Pancreas (tissue), 10 donors: Measurements from ENCODE around the gene CD93. TPM values are rescaled to one million over a fixed set of nuclear protein-coding genes. Genes with fewer than 3 reads are reported as not detected.

ENCODE experiments used
- ATAC-seq, 4 donors: fragments of 200-7000 bp; cut with Tn5 transposase; one replicate each; pipeline versions ENCODE4 v1.8.0 to v1.9.1; 2020; ENCODE audit warnings: mild to moderate bottlenecking in 4 of 4, moderate library complexity in 4 of 4
- DNase-seq, 6 donors: peaks; one replicate each; pipeline ENCODE4 v3.0.0-alpha.2; 2020
- FAIRE-seq: peaks from 2 replicates; lab custom pipeline; 2012; peaks lifted over from hg19 to GRCh38; lab: Jason Lieb, UNC
- H3K27ac ChIP-seq, 4 donors: fragments of 200-600 bp; sonication (generic); 1 replicate in 3 of 4; 2 replicates in 1 of 4; pipeline versions ENCODE4 v1.5.0 to v1.8.0; 2020
- H3K27me3 ChIP-seq, 4 donors: fragments of 200-600 bp; one replicate each; pipeline ENCODE4 v1.8.0; 2021
- H3K36me3 ChIP-seq, 3 donors: fragments of 200-600 bp; sonication (generic) in 1 of 3; one replicate each; pipeline versions ENCODE4 v1.5.0 to v1.8.0; 2020 to 2021
- H3K4me1 ChIP-seq, 3 donors: fragments of 200-600 bp; one replicate each; pipeline ENCODE4 v1.8.0; 2021
- H3K4me3 ChIP-seq, 4 donors: fragments of 200-600 bp; sonication (generic) in 2 of 4; one replicate each; pipeline versions ENCODE4 v1.5.0 to v1.8.0; 2020 to 2021
- H3K9me3 ChIP-seq, 4 donors: fragments of 200-600 bp; one replicate each; pipeline ENCODE4 v1.8.0; 2021
- CTCF ChIP-seq, 4 donors: fragments of 200-600 bp; sonication (generic) in 3 of 4; IDR thresholded peaks; one replicate each; pipeline versions ENCODE4 v1.5.0 to v1.8.0; 2021; ENCODE audit warnings: antibody characterized with exemption in 4 of 4
- WGBS, 2 donors: extraction: QIAGEN DNeasy Blood & Tissue Kit; methylation state at CpG; one replicate each; pipeline ENCODE4 v1.1.7; 2013; 5-methylcytosine and 5-hydroxymethylcytosine counted together
- intact Hi-C, 3 donors: fragments of 100-400 bp; cut with DNase I; formaldehyde crosslinking; loops; one replicate each; pipeline versions ENCODE4 v1.11.1 to v1.14.2; 2022
- polyA plus RNA-seq, 2 donors: library from polyadenylated mRNA; stranded (reverse); fragments of 200-250 nt; gene quantifications; one replicate each; pipeline ENCODE4 v1.2.3, GENCODE V29; 2013
- total RNA-seq, 6 donors: library from RNA; stranded (reverse); fragmentation: NEBNext Ultra II Directional in 4 of 6; extraction: Animal tissue kit (Norgen Biotek cat#: 25700) in 4 of 6; gene quantifications; one replicate each; pipeline versions ENCODE4 v1.2.1 to v1.2.4, GENCODE V29; 2021 to 2023
- donor health status: healthy with polysubstance abuse.
- donor health status: DM: no; HTN: no; CAD: no; lungs with moderate emphysema.
- donor health status: DM: no; HTN: no; CAD: no.
- donor health status: control.
- donor health status: control.
- donor health status: Bipolar disorder and iron deficiency.
- donor health status: DM: yes; HTN: yes; CAD: no.
- donor health status: DM: no; HTN: no; CAD: no.
- donor health status: DM: no; HTN: no; CAD: no.
- donor health status: DM: yes; HTN: yes; CAD: no.

CD93 gene
- total and polyA plus RNA-seq, 8 donors: 2.8 to 18.2 (median 6.0) TPM

GRCh38 chr20:23039136-23039875, 46.8 kb downstream of the CD93 start:
- no peaks in the 10 kb centered on the region for H3K4me1 ChIP-seq
- ATAC-seq (no peak), DNase-seq (no peak), FAIRE-seq (no peak)
- H3K36me3 ChIP-seq: no peaks in the 10 kb centered on the region
- no peak overlapping the region for H3K27ac ChIP-seq
- H3K9me3 ChIP-seq: no peaks in the 10 kb centered on the region
- TF ChIP-seq CTCF (IDR thresholded peaks at IDR 0.05): no peak
- no peak overlapping the region for H3K4me3 ChIP-seq
- peaks cover 0 to 14% (median 3%) of the 10 kb centered on the region in 4 donors for H3K27me3 ChIP-seq
- intact Hi-C loops: no loop called here
- 48 to 67% methylated on average over 5 of the region's 5 CpGs for WGBS, 2 donors

- Histone ChIP-seq H3K4me3 (no peak overlapping the region), H3K27me3 (peaks cover 0 to 11% (median 3%) of the 10 kb centered on the region in 4 donors), H3K9me3 (no peaks in the 10 kb centered on the region), H3K36me3 (no peaks in the 10 kb centered on the region), H3K27ac (no peak overlapping the region), H3K4me1 (no peaks in the 10 kb centered on the region)
- no peak for FAIRE-seq
- no peak for ATAC-seq
- intact Hi-C loops: no loop called here
- DNase-seq: no peak
- WGBS, 2 donors: 18 to 24% methylated on average over 3 of the region's 3 CpGs
- no peak for TF ChIP-seq CTCF (IDR thresholded peaks at IDR 0.05)
These were observed 49.1 kb downstream of the CD93 start for GRCh38 chr20:23037017-23037481.

- Histone ChIP-seq H3K27ac (no peak overlapping the region), H3K36me3 (no peaks in the 10 kb centered on the region), H3K27me3 (peaks cover 0 to 5% (median 2%) of the 10 kb centered on the region in 4 donors), H3K9me3 (no peaks in the 10 kb centered on the region), H3K4me1 (no peaks in the 10 kb centered on the region), H3K4me3 (no peak overlapping the region)
- WGBS, 2 donors: 78 to 81% methylated on average over 11 of the region's 11 CpGs
- intact Hi-C loops: no loop called here
- no peak for DNase-seq
- no peak for TF ChIP-seq CTCF (IDR thresholded peaks at IDR 0.05)
- FAIRE-seq: no peak
- no peak for ATAC-seq
These were observed 49.8 kb downstream of the CD93 start for GRCh38 chr20:23036371-23036770.

GRCh38 chr20:23035731-23036130, 50.4 kb downstream of the CD93 start:
- Histone ChIP-seq H3K27ac (no peak overlapping the region), H3K4me3 (no peak overlapping the region), H3K27me3 (peaks cover 0 to 5% (median 2%) of the 10 kb centered on the region in 4 donors), H3K36me3 (no peaks in the 10 kb centered on the region), H3K9me3 (no peaks in the 10 kb centered on the region), H3K4me1 (no peaks in the 10 kb centered on the region)
- FAIRE-seq (no peak), ATAC-seq (no peak), DNase-seq (peak in 1 of 6 donors; percentile 52)
- 84 to 86% methylated on average over 41 of the region's 41 CpGs for WGBS, 2 donors
- intact Hi-C loops: no loop called here
- no peak for TF ChIP-seq CTCF (IDR thresholded peaks at IDR 0.05)
